Astrocyte (in vitro differentiated cells and primary cell): Measurements from ENCODE around the gene SSTR4. TPM values are rescaled to one million over a fixed set of nuclear protein-coding genes. Genes with fewer than 3 reads are reported as not detected.

Source experiments
- DNase-seq: peaks from one replicate; pipeline ENCODE4 v3.0.0-alpha.2; 2010; ENCODE audit warnings: low read depth
- FAIRE-seq: peaks from 2 replicates; lab custom pipeline; 2011; peaks lifted over from hg19 to GRCh38; lab: Jason Lieb, UNC
- H2AFZ ChIP-seq: 2 replicates; pipeline ENCODE4 v1.6.0; 2012; ENCODE audit warnings: low read depth, low read length, inconsistent platforms
- H3K27ac ChIP-seq: 2 replicates; pipeline ENCODE4 v1.5.1; 2011; ENCODE audit warnings: low read depth, low read length, inconsistent platforms
- H3K27me3 ChIP-seq: 2 replicates; pipeline ENCODE4 v1.6.0; 2011; ENCODE audit warnings: low read length, inconsistent platforms; ENCODE audit not compliant: insufficient read depth
- H3K36me3 ChIP-seq: 2 replicates; pipeline ENCODE4 v1.5.1; 2011; ENCODE audit warnings: low read length, inconsistent platforms; ENCODE audit not compliant: insufficient read depth
- H3K4me1 ChIP-seq: 2 replicates; pipeline ENCODE4 v1.5.1; 2011; ENCODE audit warnings: low read length, inconsistent platforms; ENCODE audit not compliant: insufficient read depth
- H3K4me2 ChIP-seq: 2 replicates; pipeline ENCODE4 v1.6.0; 2012; ENCODE audit warnings: low read length, inconsistent platforms
- H3K4me3 ChIP-seq: 2 replicates; pipeline ENCODE4 v1.5.1; 2011; ENCODE audit warnings: low read depth, mild to moderate bottlenecking, low read length, inconsistent platforms; ENCODE audit not compliant: insufficient read depth
- H3K79me2 ChIP-seq: 2 replicates; pipeline ENCODE4 v1.6.0; 2012; ENCODE audit warnings: mild to moderate bottlenecking, low read length, inconsistent platforms; ENCODE audit not compliant: insufficient read depth
- H3K9ac ChIP-seq: 2 replicates; pipeline ENCODE4 v1.6.0; 2012; ENCODE audit warnings: mild to moderate bottlenecking, low read length, inconsistent platforms
- H3K9me3 ChIP-seq: 2 replicates; pipeline ENCODE4 v1.5.1; 2012; ENCODE audit warnings: low read depth, mild to moderate bottlenecking, low read length, inconsistent platforms; ENCODE audit not compliant: insufficient read depth
- H4K20me1 ChIP-seq: 2 replicates; pipeline ENCODE4 v1.6.0; 2012; ENCODE audit warnings: low read length, inconsistent platforms; ENCODE audit not compliant: insufficient read depth
- H3K27ac Mint-ChIP-seq: one replicate; pipeline ENCODE4 v1.8.0; 2021; ENCODE audit warnings: mild to moderate bottlenecking, mixed read lengths; ENCODE audit not compliant: unreplicated experiment
- H3K27me3 Mint-ChIP-seq: one replicate; pipeline ENCODE4 v1.8.0; 2021; ENCODE audit warnings: low read depth, mixed read lengths; ENCODE audit not compliant: unreplicated experiment
- H3K36me3 Mint-ChIP-seq: one replicate; pipeline ENCODE4 v1.8.0; 2021; ENCODE audit warnings: low read depth, mixed read lengths; ENCODE audit not compliant: unreplicated experiment
- H3K4me1 Mint-ChIP-seq: one replicate; pipeline ENCODE4 v1.8.0; 2021; ENCODE audit warnings: low read depth, mixed read lengths; ENCODE audit not compliant: unreplicated experiment
- H3K4me3 Mint-ChIP-seq: one replicate; pipeline ENCODE4 v1.8.0; 2021; ENCODE audit warnings: mild to moderate bottlenecking, moderate library complexity, mixed read lengths; ENCODE audit not compliant: unreplicated experiment
- H3K9me3 Mint-ChIP-seq: one replicate; pipeline ENCODE4 v1.8.0; 2021; ENCODE audit warnings: mild to moderate bottlenecking, mixed read lengths; ENCODE audit not compliant: unreplicated experiment
- CTCF ChIP-seq: IDR thresholded peaks from 2 replicates; pipeline ENCODE4 v1.5.1; 2011; ENCODE audit warnings: low read depth, mild to moderate bottlenecking, inconsistent platforms, low read length, moderate library complexity; ENCODE audit not compliant: insufficient read depth
- EZH2 ChIP-seq: IDR thresholded peaks from 2 replicates; pipeline ENCODE4 v1.6.1; 2012; ENCODE audit warnings: mild to moderate bottlenecking, low read length, inconsistent platforms; ENCODE audit not compliant: insufficient read depth
- total RNA-seq: library from RNA; stranded (reverse); gene quantifications from 2 replicates; pipeline ENCODE4 v1.2.1, GENCODE V29; 2021

SSTR4 gene
- total RNA-seq, 1 donor from 2014 or later, result not detected

GRCh38 chr20:23052904-23053303, 17.8 kb downstream of the SSTR4 start:
- Mint-ChIP-seq H3K27ac (no peak overlapping the region), H3K27me3 (peaks cover 22% of the 10 kb centered on the region), H3K9me3 (peaks cover 4% of the 10 kb centered on the region), H3K4me3 (no peak overlapping the region), H3K4me1 (peaks cover 2% of the 10 kb centered on the region), H3K36me3 (no peaks in the 10 kb centered on the region)
- H3K4me2 ChIP-seq, result no peak overlapping the region
- no peak overlapping the region for H2AFZ ChIP-seq
- H3K9ac ChIP-seq, result no peak overlapping the region
- peaks cover 20% of the 10 kb centered on the region for H3K4me1 ChIP-seq
- FAIRE-seq (no peak), DNase-seq (no peak)
- H3K79me2 ChIP-seq, result peaks cover 4% of the 10 kb centered on the region
- H3K36me3 ChIP-seq, result no peaks in the 10 kb centered on the region
- no peak overlapping the region for H3K27ac ChIP-seq
- TF ChIP-seq CTCF (no peak), EZH2 (no peak)
- H3K4me3 ChIP-seq, result no peak overlapping the region
- H3K9me3 ChIP-seq, result no peaks in the 10 kb centered on the region
- no peaks in the 10 kb centered on the region for H4K20me1 ChIP-seq
- peaks cover 7% of the 10 kb centered on the region for H3K27me3 ChIP-seq

GRCh38 chr20:23058240-23058639, 23.1 kb downstream of the SSTR4 start:
- H3K4me3 Mint-ChIP-seq, result no peak overlapping the region
- peaks cover 13% of the 10 kb centered on the region for H3K4me1 Mint-ChIP-seq
- no peak for FAIRE-seq
- Histone ChIP-seq H4K20me1 (no peaks in the 10 kb centered on the region), H3K27me3 (peaks cover 3% of the 10 kb centered on the region), H3K36me3 (no peaks in the 10 kb centered on the region), H3K4me1 (peaks cover 13% of the 10 kb centered on the region), H3K79me2 (no peaks in the 10 kb centered on the region), H3K9ac (no peak overlapping the region), H3K27ac (no peak overlapping the region), H3K4me2 (no peak overlapping the region), H3K9me3 (no peaks in the 10 kb centered on the region), H3K4me3 (no peak overlapping the region), H2AFZ (no peak overlapping the region)
- peaks cover 9% of the 10 kb centered on the region for H3K27me3 Mint-ChIP-seq
- no peak overlapping the region for H3K27ac Mint-ChIP-seq
- TF ChIP-seq EZH2 (no peak), CTCF (no peak)
- no peak for DNase-seq
- no peaks in the 10 kb centered on the region for H3K9me3 Mint-ChIP-seq
- no peaks in the 10 kb centered on the region for H3K36me3 Mint-ChIP-seq

- no peaks in the 10 kb centered on the region for H3K9me3 ChIP-seq
- H3K9me3 Mint-ChIP-seq, result no peaks in the 10 kb centered on the region
- TF ChIP-seq EZH2, result no peak
- no peak overlapping the region for H3K4me3 ChIP-seq
- H3K9ac ChIP-seq, result no peak overlapping the region
- peaks cover 13% of the 10 kb centered on the region for H3K4me1 ChIP-seq
- H3K27me3 Mint-ChIP-seq, result peaks cover 4% of the 10 kb centered on the region
- H3K36me3 Mint-ChIP-seq, result no peaks in the 10 kb centered on the region
- no peak overlapping the region for H3K4me3 Mint-ChIP-seq
- H3K36me3 ChIP-seq, result no peaks in the 10 kb centered on the region
- H3K4me2 ChIP-seq, result no peak overlapping the region
- no peak overlapping the region for H2AFZ ChIP-seq
- DNase-seq (no peak), FAIRE-seq (no peak)
- peaks cover 3% of the 10 kb centered on the region for H3K27me3 ChIP-seq
- no peaks in the 10 kb centered on the region for H3K79me2 ChIP-seq
- no peak overlapping the region for H3K27ac Mint-ChIP-seq
- no peaks in the 10 kb centered on the region for H4K20me1 ChIP-seq
- peaks cover 15% of the 10 kb centered on the region for H3K4me1 Mint-ChIP-seq
- no peak overlapping the region for H3K27ac ChIP-seq
Observed at GRCh38 chr20:23059001-23059400, 23.9 kb downstream of the SSTR4 start.
